ENCODE measurements around the gene GTF3A. TPM values are rescaled to one million over a fixed set of nuclear protein-coding genes. Genes with fewer than 3 reads are reported as not detected.

GTF3A gene
- total and polyA plus RNA-seq, 2 of the 8 experiments (the other 6 are each of a cell fraction or from before 2014, with no cell fraction given) = 41.6 to 96.5 TPM

- POLR2A ChIA-PET (ENCODE audit: partially characterized antibody) = no interaction called here
- WGBS, 2 experiments (ENCODE audit: extremely low coverage in 1 of 2, insufficient coverage in 1 of 2, insufficient read length in 1 of 2, insufficient replicate concordance in 2 of 2, low coverage in 1 of 2, low lambda C conversion rate in 2 of 2, missing lambda C conversion rate in 1 of 2) = 82% methylated on average over 2 of the region's 2 CpGs; no CpG with 5 or more reads in 1 of the 2 experiments
- TF ChIP-seq TBP (IDR thresholded peaks at IDR 0.05; ENCODE audit: low read depth, low read length) (no peak), NRF1 (IDR thresholded peaks at IDR 0.05; ENCODE audit: low read depth, low read length) (no peak), ATF2 (IDR thresholded peaks at IDR 0.05; ENCODE audit: low read length) (no peak), EZH2 (IDR thresholded peaks at IDR 0.05; ENCODE audit: low read depth, low read length, severe bottlenecking) (no peak), ATF3 (IDR thresholded peaks at IDR 0.05; ENCODE audit: insufficient read depth, low read depth, low read length) (no peak), CTCF (IDR thresholded peaks at IDR 0.05; ENCODE audit: control extremely low read depth in 1 of 3, insufficient read depth in 1 of 3, low read depth in 1 of 3, low read length in 3 of 3) (no peak), SP1 (IDR thresholded peaks at IDR 0.05; ENCODE audit: low read depth, low read length) (no peak), E2F6 (IDR thresholded peaks at IDR 0.05) (no peak), EGR1 (IDR thresholded peaks at IDR 0.05; ENCODE audit: borderline replicate concordance, low read depth, low read length) (no peak)
These were observed 15.4 kb upstream of the GTF3A start for GRCh38 chr13:27409013-27409412.

More at GRCh38 chr13:27409013-27409412, 15.4 kb upstream of the GTF3A start:
- Histone ChIP-seq H3K4me2 (ENCODE audit: insufficient read depth in 1 of 2, low read depth in 2 of 2, low read length in 2 of 2) (no peak overlapping the region), H3K4me3 (ENCODE audit: extremely low read depth in 1 of 4, insufficient read depth in 2 of 4, low read depth in 3 of 4, low read length in 4 of 4) (no peak overlapping the region), H3K23me2 (ENCODE audit: low read depth, low read length) (no peaks in the 10 kb centered on the region), H3K14ac (ENCODE audit: insufficient read length) (no peak overlapping the region), H3K18ac (ENCODE audit: extremely low read depth, low read length) (no peak overlapping the region), H2BK12ac (ENCODE audit: low read depth, low read length) (no peak overlapping the region), H3K79me2 (ENCODE audit: control insufficient read depth in 1 of 2, insufficient read depth in 2 of 2, low read length in 2 of 2) (no peaks in the 10 kb centered on the region), H4K91ac (replicated peaks; ENCODE audit: insufficient read length, low read length) (no peak overlapping the region), H4K8ac (ENCODE audit: extremely low read depth, insufficient read depth, low read length) (no peak overlapping the region), H3K9me3 (ENCODE audit: insufficient read depth in 2 of 2, low read depth in 1 of 2, low read length in 1 of 2) (no peaks in the 10 kb centered on the region), H2BK15ac (ENCODE audit: low read length) (no peak overlapping the region), H2AFZ (ENCODE audit: low read length) (no peak overlapping the region), H3K4me1 (replicated peaks in 1 of 4; ENCODE audit: control insufficient read depth in 3 of 4, insufficient read depth in 4 of 4, low read length in 3 of 4) (no peaks in the 10 kb centered on the region; a peak in 2 of 7 replicates), H4K20me1 (replicated peaks in 1 of 2; ENCODE audit: control insufficient read depth in 1 of 2, insufficient read depth in 2 of 2, low read length in 2 of 2) (no peaks in the 10 kb centered on the region), H3K27me3 (replicated peaks in 1 of 4; ENCODE audit: control insufficient read depth in 3 of 4, extremely low read depth in 1 of 4, insufficient read depth in 3 of 4, low read length in 3 of 4) (no peaks in the 10 kb centered on the region), H2BK5ac (ENCODE audit: low read depth, low read length) (no peak overlapping the region), H3K56ac (replicated peaks; ENCODE audit: insufficient read length, low read depth, low read length) (no peak overlapping the region), H2AK5ac (ENCODE audit: low read depth, low read length) (no peak overlapping the region), H3K27ac (ENCODE audit: low read depth, low read length) (no peak overlapping the region), H3K23ac (ENCODE audit: insufficient read length) (no peak overlapping the region), H4K5ac (ENCODE audit: insufficient read length, low read depth, low read length) (no peak overlapping the region), H3K4ac (replicated peaks; ENCODE audit: insufficient read length, low read depth, low read length) (no peak overlapping the region), H2BK20ac (ENCODE audit: low read length) (no peak overlapping the region), H3K9ac (replicated peaks in 1 of 4; ENCODE audit: extremely low read depth in 1 of 4, low read depth in 3 of 4, low read length in 3 of 4) (no peak overlapping the region), H3K36me3 (ENCODE audit: control insufficient read depth in 2 of 4, insufficient read depth in 4 of 4, low read length in 3 of 4) (no peaks in the 10 kb centered on the region), H2BK120ac (replicated peaks; ENCODE audit: low read depth, low read length) (no peak overlapping the region), H3K79me1 (ENCODE audit: low read depth, low read length) (no peaks in the 10 kb centered on the region)
- CTCF ChIA-PET (ENCODE audit: partially characterized antibody) = interaction anchor here (1.0 to 1.7 kb wide), 4 partner anchors 15 to 248 kb away, joined by 3 to 8 read pairs (median 4); partner anchors contain the start of gene GTF3A
- DNase-seq (ENCODE audit: low read depth in 1 of 2, low spot score in 2 of 2) (no peak), FAIRE-seq (no peak)
